Karpas-422 (cell line): ENCODE measurements around the gene TIMMDC1. TPM values are rescaled to one million over a fixed set of nuclear protein-coding genes. Genes with fewer than 3 reads are reported as not detected.

ENCODE experiments used
- total RNA-seq: library from RNA; depleted of rRNA; stranded (reverse); fragments of >200 nt; shearing (Covaris generic); gene quantifications from 2 replicates; pipeline ENCODE4 v1.2.3, GENCODE V29; 2014; ENCODE audit warnings: low replicate concordance; rRNA removed

TIMMDC1 gene
- total RNA-seq, 1 experiment from 2014 or later: 94.1 TPM

Other genes with a start within 250 kb of the TIMMDC1 start
- gene ARHGAP31, start 204.2 kb upstream of the TIMMDC1 start, total RNA-seq: 1.2 TPM in 1 of 2 replicates, not detected in the other
- 28.4 and 37.4 TPM in 2 replicates for gene TMEM39A, start 34.9 kb upstream of the TIMMDC1 start, total RNA-seq
- 22.8 and 24.7 TPM in 2 replicates for gene POGLUT1, start 29.6 kb upstream of the TIMMDC1 start, total RNA-seq
- gene CD80, start 61.1 kb downstream of the TIMMDC1 start, total RNA-seq: not detected in 2 replicates
- 2.9 and 3.0 TPM in 2 replicates for gene ADPRH, start 80.9 kb downstream of the TIMMDC1 start, total RNA-seq
- not detected in 2 replicates for gene PLA1A, start 99.3 kb downstream of the TIMMDC1 start, total RNA-seq
- 0.32 and 1.0 TPM in 2 replicates for gene POPDC2, start 162.0 kb downstream of the TIMMDC1 start, total RNA-seq
- 54.3 and 108 TPM in 2 replicates for gene COX17, start 178.9 kb downstream of the TIMMDC1 start, total RNA-seq
- gene CFAP91, start 204.5 kb downstream of the TIMMDC1 start, total RNA-seq: not detected in 2 replicates